ENCODE results near the gene ATP6V0B. TPM values are rescaled to one million over a fixed set of nuclear protein-coding genes. Genes with fewer than 3 reads are reported as not detected.

ATP6V0B gene
- total and polyA plus RNA-seq, 9 of the 15 experiments (the other 6 are each of a cell fraction or from before 2014, with no cell fraction given), result 137 to 328 (median 220) TPM

GRCh38 chr1:43946236-43947060 lies 28.3 kb upstream of the ATP6V0B start, which contains the start of gene IPO13 (continued):
- TF ChIP-seq FOXP4 (CRISPR knock-in tag; IDR thresholded peaks at IDR 0.05; ENCODE audit: borderline replicate concordance) (peak; percentile 11; the same call in 1 of the 2 replicates), RREB1 (CRISPR knock-in tag; IDR thresholded peaks at IDR 0.05) (no peak; the same call in 1 of the 2 replicates), NRF1 (conservative IDR thresholded peaks at IDR 0.05 in 1 of 2, IDR thresholded peaks at IDR 0.05 in 1 of 2) (peak; percentile 77 to 80), TCF7L2 (IDR thresholded peaks at IDR 0.05; ENCODE audit: low read depth, low read length) (no peak), ETV1 (tag; conservative IDR thresholded peaks at IDR 0.05; ENCODE audit: low read depth) (peak; percentile 64), ZNF408 (CRISPR knock-in tag; IDR thresholded peaks at IDR 0.05; ENCODE audit: low read depth) (no peak), NCOA4 (IDR thresholded peaks at IDR 0.05; ENCODE audit: partially characterized antibody) (no peak), ZBTB26 (CRISPR knock-in tag; IDR thresholded peaks at IDR 0.05) (no peak), XRCC3 (IDR thresholded peaks at IDR 0.05) (no peak), ZNF175 (CRISPR knock-in tag; IDR thresholded peaks at IDR 0.05; ENCODE audit: low read depth) (no peak), ATF4 (CRISPR knock-in tag; IDR thresholded peaks at IDR 0.05) (0 out of 2 replicates have a peak, but pooled peaks have one; percentile 56), NR2C1 (IDR thresholded peaks at IDR 0.05) (peak; percentile 58; the same call in 1 of the 2 replicates), NR2C1 (tag; IDR thresholded peaks at IDR 0.05) (peak; percentile 84), NFXL1 (CRISPR knock-in tag; IDR thresholded peaks at IDR 0.05) (no peak), FOXA1 (IDR thresholded peaks at IDR 0.05; ENCODE audit: borderline replicate concordance) (no peak), KDM4B (IDR thresholded peaks at IDR 0.05; ENCODE audit: borderline replicate concordance in 2 of 2, low read depth in 1 of 2) (no peak; a peak in 2 of 4 replicates), ZNF41 (CRISPR knock-in tag; conservative IDR thresholded peaks at IDR 0.05) (no peak)

Measured in K562 (cell line).